Measurements from ENCODE around the gene SLC35F1. TPM values are rescaled to one million over a fixed set of nuclear protein-coding genes. Genes with fewer than 3 reads are reported as not detected.

SLC35F1 gene
- total and polyA plus RNA-seq, 3 donors from 2014 or later, result 1.4 to 1.8 (median 1.6) TPM

DNA sequence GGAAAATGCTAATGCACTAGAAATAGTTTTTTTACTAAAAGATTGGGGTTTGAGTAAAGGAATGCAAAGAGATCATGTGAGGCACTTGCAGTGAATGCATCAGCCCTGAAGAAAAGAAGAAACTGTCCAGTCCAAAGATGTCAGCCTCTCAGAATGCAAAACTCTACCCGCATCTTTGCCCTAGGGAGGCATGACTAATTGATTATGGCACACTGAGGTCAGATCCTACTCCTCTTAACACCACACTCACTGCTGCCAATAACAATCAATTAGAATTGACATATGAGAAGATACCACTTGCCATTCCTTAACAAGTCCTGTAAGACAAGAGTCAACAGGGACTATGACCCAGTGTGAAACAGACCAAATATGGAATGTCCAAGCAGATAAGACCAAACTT, 378.7 kb downstream of the SLC35F1 start:
- H3K27ac ChIP-seq, result no peak overlapping the region
- TF ChIP-seq, protein P1, sequence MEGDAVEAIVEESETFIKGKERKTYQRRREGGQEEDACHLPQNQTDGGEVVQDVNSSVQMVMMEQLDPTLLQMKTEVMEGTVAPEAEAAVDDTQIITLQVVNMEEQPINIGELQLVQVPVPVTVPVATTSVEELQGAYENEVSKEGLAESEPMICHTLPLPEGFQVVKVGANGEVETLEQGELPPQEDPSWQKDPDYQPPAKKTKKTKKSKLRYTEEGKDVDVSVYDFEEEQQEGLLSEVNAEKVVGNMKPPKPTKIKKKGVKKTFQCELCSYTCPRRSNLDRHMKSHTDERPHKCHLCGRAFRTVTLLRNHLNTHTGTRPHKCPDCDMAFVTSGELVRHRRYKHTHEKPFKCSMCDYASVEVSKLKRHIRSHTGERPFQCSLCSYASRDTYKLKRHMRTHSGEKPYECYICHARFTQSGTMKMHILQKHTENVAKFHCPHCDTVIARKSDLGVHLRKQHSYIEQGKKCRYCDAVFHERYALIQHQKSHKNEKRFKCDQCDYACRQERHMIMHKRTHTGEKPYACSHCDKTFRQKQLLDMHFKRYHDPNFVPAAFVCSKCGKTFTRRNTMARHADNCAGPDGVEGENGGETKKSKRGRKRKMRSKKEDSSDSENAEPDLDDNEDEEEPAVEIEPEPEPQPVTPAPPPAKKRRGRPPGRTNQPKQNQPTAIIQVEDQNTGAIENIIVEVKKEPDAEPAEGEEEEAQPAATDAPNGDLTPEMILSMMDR (IDR thresholded peaks at IDR 0.05), result no peak
- WGBS, 2 donors, result 77 to 85% methylated on average over 1 of the region's 1 CpG
- no peaks in the 10 kb centered on the region for H3K4me1 ChIP-seq
- H3K27me3 ChIP-seq, result no peaks in the 10 kb centered on the region
- no peaks in the 10 kb centered on the region for H3K9me3 ChIP-seq
- DNase-seq, result no peak
- intact Hi-C loops (cut with DNase I; ENCODE audit: low total_unique reads), result loop anchor here (10.0 kb wide), 1 partner anchor 519 kb away; no protein-coding TSS in a partner anchor
- no peaks in the 10 kb centered on the region for H3K36me3 ChIP-seq (ENCODE audit: low read depth, missing control alignments)
- H3K4me3 ChIP-seq, result no peak overlapping the region

DNA sequence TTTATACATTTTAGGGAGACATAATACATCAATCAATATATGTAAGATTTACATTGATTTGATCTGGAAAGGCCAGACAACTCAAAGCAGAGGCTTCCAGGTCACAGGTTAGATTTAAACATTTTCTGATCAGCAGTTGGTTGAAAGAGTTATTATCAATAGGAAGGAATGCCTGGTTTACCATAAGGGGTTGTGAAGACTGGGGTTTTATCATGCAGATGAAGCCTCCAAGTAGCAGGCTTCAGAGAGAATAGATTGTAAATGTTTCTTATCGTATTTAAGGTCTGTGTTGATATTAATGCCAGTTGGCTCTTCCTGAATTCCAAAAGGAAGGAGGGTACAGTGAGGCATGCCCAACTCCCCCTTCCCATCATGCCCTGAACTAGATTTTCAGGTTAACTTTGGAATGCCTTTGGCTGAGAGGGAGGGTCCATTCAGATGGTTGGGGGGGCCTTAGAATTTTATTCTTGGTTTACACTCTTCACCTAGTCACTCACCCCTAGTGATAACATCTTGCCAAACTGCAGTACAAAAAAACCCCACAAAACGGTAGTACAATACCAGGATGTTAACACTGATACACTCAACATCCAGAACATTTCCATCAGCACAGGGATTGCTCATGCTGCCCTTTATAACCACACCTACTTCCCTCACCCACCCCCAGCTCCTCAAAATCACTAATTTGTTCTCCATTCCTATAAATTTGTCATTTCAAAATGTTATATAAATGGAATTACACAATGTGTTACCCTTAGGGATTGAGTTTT, 381.5 kb downstream of the SLC35F1 start:
- H3K36me3 ChIP-seq (ENCODE audit: low read depth, missing control alignments), result no peaks in the 10 kb centered on the region
- 59 to 74% methylated on average over 2 of the region's 2 CpGs for WGBS, 2 donors
- no peaks in the 10 kb centered on the region for H3K9me3 ChIP-seq
- H3K4me1 ChIP-seq, result no peaks in the 10 kb centered on the region
- H3K27ac ChIP-seq, result no peak overlapping the region
- intact Hi-C loops (cut with DNase I; ENCODE audit: low total_unique reads), result loop anchor here (10.0 kb wide), 1 partner anchor 516 kb away; no protein-coding TSS in a partner anchor
- no peak overlapping the region for H3K4me3 ChIP-seq
- no peak for DNase-seq
- TF ChIP-seq POLR2A (IDR thresholded peaks at IDR 0.05), result no peak
- TF ChIP-seq, protein P1 (IDR thresholded peaks at IDR 0.05), result no peak
- no peaks in the 10 kb centered on the region for H3K27me3 ChIP-seq

DNA sequence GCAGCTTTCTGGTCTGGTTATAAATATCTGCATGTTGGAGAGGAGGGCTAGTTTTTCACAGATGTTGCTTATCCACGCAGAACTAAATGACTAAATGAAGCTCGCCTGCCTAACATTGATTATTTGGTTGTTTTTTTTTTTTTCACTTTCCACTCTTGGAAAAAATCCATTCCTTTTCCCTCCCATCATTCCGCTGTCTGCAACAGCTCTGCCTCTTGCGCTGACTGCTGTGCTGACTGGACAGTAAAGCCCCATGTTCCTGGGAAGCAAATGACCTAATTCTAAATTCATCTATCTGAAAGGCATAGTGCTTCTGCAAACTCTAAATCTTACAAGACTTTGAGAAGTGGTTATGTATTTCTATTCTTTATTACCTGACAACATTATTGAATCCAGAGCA, 385.5 kb downstream of the SLC35F1 start:
- Histone ChIP-seq H3K27ac (no peak overlapping the region), H3K27me3 (no peaks in the 10 kb centered on the region), H3K4me1 (no peaks in the 10 kb centered on the region), H3K9me3 (no peaks in the 10 kb centered on the region), H3K36me3 (ENCODE audit: low read depth, missing control alignments) (no peaks in the 10 kb centered on the region), H3K4me3 (no peak overlapping the region)
- 74 to 88% methylated on average over 4 of the region's 4 CpGs for WGBS, 2 donors
- no peak for DNase-seq
- TF ChIP-seq, protein P1 (IDR thresholded peaks at IDR 0.05), result no peak
- TF ChIP-seq POLR2A (IDR thresholded peaks at IDR 0.05), result no peak
- intact Hi-C loops (cut with DNase I; ENCODE audit: low total_unique reads), result no loop called here

- TF ChIP-seq POLR2A (IDR thresholded peaks at IDR 0.05), result no peak
- TF ChIP-seq, protein P1 (IDR thresholded peaks at IDR 0.05), result no peak
- intact Hi-C loops (cut with DNase I; ENCODE audit: low total_unique reads), result no loop called here
- no peak overlapping the region for H3K4me3 ChIP-seq
- H3K27ac ChIP-seq, result no peak overlapping the region
- WGBS, 2 donors, result 94 to 100% methylated on average over 1 of the region's 1 CpG
- H3K9me3 ChIP-seq, result no peaks in the 10 kb centered on the region
- H3K4me1 ChIP-seq, result no peaks in the 10 kb centered on the region
- no peak for DNase-seq
- H3K36me3 ChIP-seq (ENCODE audit: low read depth, missing control alignments), result no peaks in the 10 kb centered on the region
- H3K27me3 ChIP-seq, result no peaks in the 10 kb centered on the region
These were observed 387.8 kb downstream of the SLC35F1 start for GRCh38 chr6:118294906-118295305.

DNA sequence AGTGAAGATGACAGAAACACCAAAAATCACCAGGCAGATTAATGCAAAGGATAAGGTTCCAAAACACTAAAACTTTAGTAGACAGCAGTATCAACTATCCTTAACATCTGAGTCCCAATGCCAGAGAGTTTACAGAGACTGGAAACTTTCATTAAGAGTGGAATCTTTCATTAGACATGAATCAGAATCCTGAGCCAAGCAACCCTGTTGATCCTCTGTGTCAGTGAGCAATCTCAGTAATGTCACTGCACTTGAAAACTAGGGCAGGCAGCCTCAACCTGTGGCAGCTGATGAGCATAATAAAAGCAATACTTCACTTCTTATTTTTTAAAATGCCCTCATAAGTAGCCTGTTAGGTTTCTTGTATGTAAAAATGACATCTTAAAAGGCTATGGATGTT, 388.3 kb downstream of the SLC35F1 start:
- no peak for DNase-seq
- Histone ChIP-seq H3K9me3 (no peaks in the 10 kb centered on the region), H3K27me3 (no peaks in the 10 kb centered on the region), H3K36me3 (ENCODE audit: low read depth, missing control alignments) (no peaks in the 10 kb centered on the region), H3K27ac (no peak overlapping the region), H3K4me1 (no peaks in the 10 kb centered on the region), H3K4me3 (no peak overlapping the region)
- intact Hi-C loops (cut with DNase I; ENCODE audit: low total_unique reads), result no loop called here
- no peak for TF ChIP-seq POLR2A (IDR thresholded peaks at IDR 0.05)
- TF ChIP-seq, protein P1 (IDR thresholded peaks at IDR 0.05), result no peak

Data from testis (tissue), 3 donors.